ENCODE measurements around the gene ING2.
"Not testable (repeated sequence)": the region's sequence is repeated elsewhere in the genome, so short reads cannot be mapped to it uniquely, and the experiment has no call there.

Gene ING2, protein sequence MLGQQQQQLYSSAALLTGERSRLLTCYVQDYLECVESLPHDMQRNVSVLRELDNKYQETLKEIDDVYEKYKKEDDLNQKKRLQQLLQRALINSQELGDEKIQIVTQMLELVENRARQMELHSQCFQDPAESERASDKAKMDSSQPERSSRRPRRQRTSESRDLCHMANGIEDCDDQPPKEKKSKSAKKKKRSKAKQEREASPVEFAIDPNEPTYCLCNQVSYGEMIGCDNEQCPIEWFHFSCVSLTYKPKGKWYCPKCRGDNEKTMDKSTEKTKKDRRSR

DNA sequence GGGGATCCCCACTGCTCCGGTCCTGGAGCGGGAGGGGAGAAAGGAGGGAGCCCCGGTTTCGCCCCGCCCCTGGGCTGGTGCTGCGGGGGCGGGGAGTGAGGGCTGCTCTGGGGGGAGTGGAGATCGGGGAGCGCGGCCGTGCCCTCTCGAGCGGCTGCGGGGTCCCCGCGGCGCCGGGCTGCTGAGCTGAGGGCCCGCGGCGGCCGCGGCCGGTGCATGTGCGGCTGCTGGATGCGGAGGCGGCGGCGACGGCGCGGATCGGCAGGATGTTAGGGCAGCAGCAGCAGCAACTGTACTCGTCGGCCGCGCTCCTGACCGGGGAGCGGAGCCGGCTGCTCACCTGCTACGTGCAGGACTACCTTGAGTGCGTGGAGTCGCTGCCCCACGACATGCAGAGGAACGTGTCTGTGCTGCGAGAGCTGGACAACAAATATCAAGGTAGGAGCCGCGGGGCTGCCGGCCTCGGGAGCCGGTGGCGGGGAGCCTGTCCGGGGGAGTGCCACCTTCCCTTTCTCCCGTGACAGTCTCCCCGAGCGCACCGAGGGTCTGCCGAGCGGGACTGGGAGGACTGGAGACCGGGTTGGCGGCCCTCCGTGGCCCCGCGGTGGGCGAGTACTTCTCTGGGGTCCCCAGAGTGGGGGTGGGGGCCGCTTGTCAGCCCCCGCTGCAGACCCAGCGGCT is at the start of gene ING2:
TSS of gene ING2 (plus strand) at position 129 of the 681 bp plus-strand sequence. CDS start at position 267, 138 bp downstream.
- H3K4me1 Mint-ChIP-seq, result peaks cover 5 to 18% of the 10 kb centered on the region in 2 donors
- no peaks in the 10 kb centered on the region for H3K27me3 Mint-ChIP-seq
- peaks cover under 1 to 1% of the 10 kb centered on the region in 2 donors for H3K36me3 Mint-ChIP-seq
- H3K27ac Mint-ChIP-seq, result peak within 1 kb of the TSS; percentile 98
- ATAC-seq (replicated peaks) (peak; percentile 50 to 57), DNase-seq (no peak)
- no peaks in the 10 kb centered on the region for H3K9me3 Mint-ChIP-seq
- peak within 1 kb of the TSS; percentile 91 to 98 for H3K4me3 Mint-ChIP-seq

DNA sequence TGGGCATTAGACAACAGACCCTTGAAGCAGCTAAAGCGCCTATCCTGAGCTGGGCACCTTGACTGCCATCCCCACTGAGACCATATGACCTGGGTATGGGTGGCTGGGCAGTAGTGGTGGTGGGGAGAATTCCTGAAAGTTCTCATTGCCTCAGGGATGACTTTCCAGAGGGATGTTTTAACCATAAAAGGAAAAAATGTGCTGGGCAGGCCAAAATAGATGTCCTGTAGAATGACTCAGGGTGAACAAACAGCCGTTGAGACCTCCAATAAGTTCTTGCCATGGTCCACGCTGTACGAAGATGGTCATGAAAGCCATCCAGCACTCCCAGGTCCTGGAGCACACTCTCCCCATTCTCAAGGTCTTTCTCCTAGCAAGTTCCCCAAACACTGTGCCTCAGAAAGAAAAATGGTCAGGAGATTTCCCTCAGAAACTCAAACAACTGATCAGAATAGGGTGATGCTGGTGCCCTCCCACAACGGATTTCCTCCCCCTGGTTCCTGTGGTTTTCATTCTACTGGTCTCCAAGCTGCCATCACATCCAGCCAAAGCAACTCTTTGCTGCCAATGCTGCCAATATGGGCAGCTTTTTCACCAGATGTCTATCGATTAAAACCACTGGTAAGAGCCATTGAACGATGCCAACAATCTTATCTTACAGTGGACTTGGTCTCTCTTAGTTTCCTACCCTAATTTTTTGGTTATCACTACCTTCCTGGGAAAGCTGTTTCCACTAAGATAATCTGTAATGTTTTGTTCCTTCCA is 49.2 kb upstream of the ING2 start:
- no peak overlapping the region for H3K27ac Mint-ChIP-seq
- no peak overlapping the region for H3K4me3 Mint-ChIP-seq
- H3K36me3 Mint-ChIP-seq, result peaks cover 4 to 16% of the 10 kb centered on the region in 2 donors
- H3K9me3 Mint-ChIP-seq, result no peaks in the 10 kb centered on the region
- ATAC-seq (replicated peaks) (no peak), DNase-seq (no peak)
- H3K4me1 Mint-ChIP-seq, result peaks cover 8 to 10% of the 10 kb centered on the region in 2 donors
- H3K27me3 Mint-ChIP-seq, result no peaks in the 10 kb centered on the region

DNA sequence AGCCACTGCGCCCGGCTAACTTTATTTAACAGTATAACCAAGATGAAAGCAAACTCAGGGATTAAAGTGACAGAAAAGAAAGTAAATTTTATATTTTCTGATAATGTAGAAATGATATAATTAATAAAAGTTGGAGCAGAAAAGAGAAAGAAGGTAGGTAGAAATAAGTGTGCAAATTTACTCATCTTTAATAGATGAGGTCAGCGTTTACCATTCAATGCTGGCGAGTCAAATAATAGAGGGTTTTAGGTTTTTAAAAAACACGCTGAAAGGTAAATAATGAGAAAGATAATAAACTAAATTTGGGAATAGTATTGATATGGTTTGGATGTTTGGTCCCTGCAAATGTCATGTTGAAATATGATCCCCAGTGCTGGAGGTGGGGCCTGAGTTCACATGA is 46.9 kb upstream of the ING2 start:
- Mint-ChIP-seq H3K9me3 (no peaks in the 10 kb centered on the region), H3K4me1 (peaks cover 8 to 10% of the 10 kb centered on the region in 2 donors), H3K4me3 (no peak overlapping the region), H3K36me3 (peaks cover 0 to 7% of the 10 kb centered on the region in 2 donors), H3K27me3 (no peaks in the 10 kb centered on the region), H3K27ac (no peak overlapping the region)
- DNase-seq (no peak), ATAC-seq (replicated peaks) (no peak)

DNA sequence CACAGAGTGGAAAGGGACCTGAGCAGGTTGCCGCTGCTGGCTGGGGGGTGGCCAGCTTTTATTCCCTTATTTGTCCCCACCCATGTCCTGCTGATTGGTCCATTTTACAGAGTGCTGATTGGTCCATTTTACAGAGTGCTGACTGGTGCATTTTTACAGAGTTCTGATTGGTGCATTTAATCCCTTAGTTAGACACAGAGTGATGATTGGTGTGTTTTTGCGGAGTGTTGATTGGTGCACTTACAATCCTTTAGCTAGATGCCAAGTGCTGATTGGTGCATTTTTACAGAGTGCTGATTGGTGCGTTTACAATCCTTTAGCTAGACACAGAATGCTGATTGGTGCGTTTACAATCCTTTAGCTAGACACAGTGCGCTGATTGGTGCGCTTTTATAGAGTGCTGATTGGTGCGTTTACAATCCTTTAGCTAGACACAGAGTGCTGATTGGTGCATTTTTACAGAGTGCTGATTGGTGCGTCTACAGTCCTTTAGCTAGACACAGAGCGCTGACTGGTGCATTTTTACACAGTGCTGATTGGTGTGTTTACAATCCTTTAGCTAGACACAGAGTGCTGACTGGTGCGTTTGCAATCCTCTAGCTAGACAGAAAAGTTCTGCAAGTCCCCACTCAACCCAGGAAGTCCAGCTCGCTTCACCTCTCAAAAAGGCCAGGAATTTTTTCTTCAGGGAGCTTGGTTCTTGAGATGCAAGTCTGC is 40.8 kb upstream of the ING2 start:
- not testable (repeated sequence) for H3K27ac Mint-ChIP-seq, H3K4me3 Mint-ChIP-seq
- peaks cover 12 to 15% of the 10 kb centered on the region in 2 donors for H3K36me3 Mint-ChIP-seq

DNA sequence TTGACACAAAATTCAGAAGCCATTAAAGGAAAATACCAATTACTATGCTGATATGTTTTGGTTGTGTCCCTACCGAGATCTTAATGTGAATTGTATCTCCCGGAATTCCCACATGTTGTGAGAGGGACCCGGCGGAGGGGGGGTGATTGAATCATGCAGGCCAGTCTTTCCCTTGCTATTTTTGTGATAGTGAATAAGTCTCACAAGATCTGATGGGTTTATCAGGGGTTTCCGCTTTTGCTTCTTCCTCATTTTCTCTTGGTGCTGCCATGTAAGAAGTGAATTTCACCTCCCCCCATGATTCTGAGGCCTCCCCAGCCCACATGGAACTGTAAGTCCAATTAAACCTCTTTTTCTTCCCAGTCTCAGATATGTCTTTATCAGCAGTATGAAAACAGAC is 39.0 kb upstream of the ING2 start:
- DNase-seq; H3K27me3 Mint-ChIP-seq; H3K4me3 Mint-ChIP-seq; H3K4me1 Mint-ChIP-seq; H3K27ac Mint-ChIP-seq; ATAC-seq (replicated peaks): not testable (repeated sequence)
- H3K36me3 Mint-ChIP-seq, result peaks cover 12 to 19% of the 10 kb centered on the region in 2 donors
- peaks cover 8 to 10% of the 10 kb centered on the region in 2 donors for H3K9me3 Mint-ChIP-seq

More for the DNA sequence above, 40.8 kb upstream of the ING2 start:
- not testable (repeated sequence) for ATAC-seq (replicated peaks); H3K27me3 Mint-ChIP-seq; H3K9me3 Mint-ChIP-seq; H3K4me1 Mint-ChIP-seq; DNase-seq

DNA sequence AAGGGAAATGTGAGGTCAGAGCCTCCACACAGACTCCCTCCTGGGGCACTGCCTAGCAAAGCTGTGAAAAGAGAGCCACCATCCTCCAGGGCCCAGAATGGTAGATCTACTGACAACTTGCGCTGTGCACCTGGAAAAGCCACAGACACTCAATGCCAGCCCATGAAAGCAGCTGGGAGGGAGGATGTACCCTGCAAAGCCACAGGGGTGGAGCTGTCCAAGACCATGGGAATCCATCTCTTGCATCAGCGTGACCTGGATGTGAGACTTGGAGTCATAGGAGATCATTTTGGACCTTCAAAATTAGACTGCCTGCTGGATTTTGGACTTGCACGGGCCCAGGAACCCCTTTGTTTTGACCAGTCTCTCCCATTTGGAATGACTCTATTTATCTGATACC is 37.6 kb upstream of the ING2 start:
- Mint-ChIP-seq H3K27ac (no peak overlapping the region), H3K36me3 (peaks cover 12 to 19% of the 10 kb centered on the region in 2 donors), H3K4me1 (peaks cover 6 to 9% of the 10 kb centered on the region in 2 donors), H3K9me3 (peaks cover 8 to 10% of the 10 kb centered on the region in 2 donors), H3K4me3 (no peak overlapping the region), H3K27me3 (no peaks in the 10 kb centered on the region)
- DNase-seq, result no peak
- ATAC-seq (replicated peaks), result no peak

DNA sequence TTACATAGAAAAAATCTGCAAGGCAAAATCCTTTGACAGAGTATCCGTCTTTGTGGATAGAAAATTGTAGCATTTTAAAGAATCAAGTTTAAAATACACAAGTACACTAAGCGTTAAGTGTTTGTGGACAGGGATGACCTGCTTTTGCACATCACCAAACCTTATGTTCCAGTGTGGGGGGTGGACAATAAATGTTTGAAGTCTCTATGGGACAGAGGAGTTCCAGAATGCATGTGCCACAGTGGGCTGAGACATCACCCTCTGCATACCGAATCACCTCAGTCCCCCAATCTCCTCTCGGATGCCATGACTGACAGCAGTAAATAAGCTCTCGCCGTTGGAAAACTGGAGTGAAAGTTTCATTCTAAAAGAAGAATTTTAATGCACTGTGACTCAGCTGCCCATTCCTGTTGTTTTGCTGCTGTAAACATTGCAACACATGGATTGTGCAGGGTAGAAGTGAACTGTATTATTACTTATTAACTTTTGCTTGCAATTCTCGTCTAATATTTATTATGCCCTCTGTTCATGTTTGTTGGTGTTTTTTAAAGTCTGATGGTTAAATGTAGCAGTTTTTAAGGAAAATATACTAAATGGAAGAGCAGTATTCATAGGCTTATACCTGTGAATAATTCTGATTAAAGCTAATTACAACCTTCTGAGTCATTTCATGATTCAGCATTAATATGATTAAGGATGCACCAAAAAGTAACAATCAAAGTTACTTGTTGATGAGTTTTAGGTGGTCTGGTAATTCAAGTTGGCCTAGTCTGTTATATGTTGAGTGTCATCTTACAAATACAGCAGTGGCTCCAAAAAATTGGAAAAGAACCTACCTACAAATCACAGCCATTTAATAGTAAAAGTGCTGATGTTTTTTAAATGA is 36.4 kb upstream of the ING2 start:
- no peak for ATAC-seq (replicated peaks)

DNA sequence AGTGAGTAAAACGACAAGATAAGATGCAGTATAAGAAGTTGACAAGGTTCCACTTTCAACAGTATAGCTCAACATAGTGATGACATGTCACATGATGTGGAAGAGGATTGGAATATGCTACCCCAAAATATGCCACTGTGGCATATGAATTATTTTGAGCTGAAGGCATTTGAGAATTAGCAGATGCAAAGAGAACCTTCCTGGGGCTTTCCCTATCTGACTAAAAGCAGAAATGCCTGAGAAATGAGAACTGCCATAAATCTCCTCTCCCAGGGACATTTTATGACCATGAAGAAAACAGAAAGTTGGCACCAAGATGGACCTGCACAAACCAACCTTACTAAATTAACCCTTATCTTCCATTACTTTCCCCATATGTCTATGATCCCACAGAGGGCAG is 35.6 kb upstream of the ING2 start:
- peak; percentile 54 to 65 for ATAC-seq (replicated peaks)
- peaks cover 10 to 15% of the 10 kb centered on the region in 2 donors for H3K36me3 Mint-ChIP-seq
- no peak for DNase-seq
- no peaks in the 10 kb centered on the region for H3K27me3 Mint-ChIP-seq
- H3K4me1 Mint-ChIP-seq, result peaks cover 6 to 9% of the 10 kb centered on the region in 2 donors
- no peak overlapping the region for H3K4me3 Mint-ChIP-seq
- peaks cover 5 to 8% of the 10 kb centered on the region in 2 donors for H3K9me3 Mint-ChIP-seq
- no peak overlapping the region for H3K27ac Mint-ChIP-seq

More for the DNA sequence above, 36.4 kb upstream of the ING2 start:
- Mint-ChIP-seq H3K4me1 (peaks cover 6 to 9% of the 10 kb centered on the region in 2 donors), H3K9me3 (peaks cover 8 to 10% of the 10 kb centered on the region in 2 donors), H3K4me3 (no peak overlapping the region), H3K27me3 (no peaks in the 10 kb centered on the region), H3K36me3 (peaks cover 12 to 19% of the 10 kb centered on the region in 2 donors), H3K27ac (no peak overlapping the region)
- DNase-seq, result no peak

DNA sequence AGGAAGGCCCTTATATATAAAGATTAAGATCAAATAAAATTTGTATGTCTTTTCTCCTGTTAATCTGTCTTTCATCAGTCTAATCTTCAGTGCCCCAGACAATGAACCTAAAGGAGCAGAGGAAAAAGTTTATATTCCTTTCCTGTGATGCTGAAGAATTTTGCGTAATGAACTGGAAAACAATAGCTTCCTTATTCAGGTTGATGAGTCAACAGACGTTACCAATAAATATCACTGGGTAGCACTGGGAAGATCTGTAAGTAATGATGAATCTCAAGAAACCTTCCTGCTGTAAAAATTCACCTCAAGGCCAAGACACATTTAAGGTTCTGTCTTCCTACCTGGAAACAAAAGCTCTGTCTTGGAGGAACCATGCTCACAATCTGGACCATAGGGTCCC is 34.9 kb upstream of the ING2 start:
- peaks cover 6 to 9% of the 10 kb centered on the region in 2 donors for H3K4me1 Mint-ChIP-seq
- H3K27ac Mint-ChIP-seq, result no peak overlapping the region
- ATAC-seq (replicated peaks), result no peak
- peaks cover 10 to 15% of the 10 kb centered on the region in 2 donors for H3K36me3 Mint-ChIP-seq
- H3K27me3 Mint-ChIP-seq, result no peaks in the 10 kb centered on the region
- no peak overlapping the region for H3K4me3 Mint-ChIP-seq
- H3K9me3 Mint-ChIP-seq, result peaks cover 5 to 8% of the 10 kb centered on the region in 2 donors
- no peak for DNase-seq

DNA sequence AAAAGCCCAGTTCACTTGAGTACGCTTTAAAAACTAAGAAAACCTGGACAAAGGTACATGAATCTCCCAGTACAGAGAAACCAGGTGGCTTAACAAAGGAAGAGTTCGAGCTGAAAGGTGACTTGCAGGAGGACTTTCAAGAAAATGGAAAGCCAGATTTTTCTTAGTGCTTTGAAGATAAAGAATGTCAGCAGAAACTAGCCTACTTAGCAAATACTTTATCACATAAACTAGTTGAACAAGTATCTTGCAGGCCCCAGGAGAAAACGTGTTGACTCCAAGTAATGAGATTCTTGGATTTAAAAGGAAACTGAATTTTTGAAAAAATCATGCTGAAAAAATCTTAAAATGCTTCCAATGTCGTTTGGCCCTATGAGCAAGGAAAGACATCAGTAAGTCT is 34.0 kb upstream of the ING2 start:
- ATAC-seq (replicated peaks), result no peak

DNA sequence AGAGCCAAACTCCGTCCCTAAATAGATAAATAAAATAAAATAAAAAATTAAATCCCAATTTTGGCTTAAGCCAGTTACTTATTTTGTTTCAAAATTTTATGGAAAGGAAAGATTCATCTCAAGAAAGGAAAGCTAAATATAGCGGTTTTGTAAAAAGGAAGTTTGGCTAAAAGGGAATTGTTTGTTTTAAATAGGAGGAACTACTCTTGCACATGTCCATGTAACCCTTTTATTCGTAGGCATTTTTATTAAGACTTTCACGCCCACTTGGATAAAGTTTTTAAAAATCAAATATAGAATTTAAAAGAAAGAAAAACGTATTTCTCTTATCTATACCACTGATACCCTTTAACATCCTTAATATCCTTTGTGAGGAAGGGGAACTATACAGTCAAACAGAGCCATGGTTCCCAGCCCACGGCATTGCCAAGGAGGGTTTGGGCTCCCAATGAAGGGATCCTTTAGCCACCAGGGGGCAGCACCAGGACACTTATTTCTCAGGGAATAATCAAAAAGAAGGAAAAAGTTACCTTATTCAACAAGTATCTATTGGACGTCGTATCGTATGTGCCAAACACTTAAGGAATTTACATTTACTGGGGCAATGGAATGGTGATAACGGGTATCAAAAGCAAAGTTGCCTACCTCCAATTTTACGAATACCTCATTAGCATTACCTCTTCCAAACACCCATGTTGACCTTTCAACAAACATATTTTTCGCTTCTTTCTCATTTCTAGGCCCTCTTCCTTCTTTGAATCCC is 32.7 kb upstream of the ING2 start:
- peaks cover 5 to 8% of the 10 kb centered on the region in 2 donors for H3K9me3 Mint-ChIP-seq
- no peak overlapping the region for H3K27ac Mint-ChIP-seq
- H3K4me1 Mint-ChIP-seq, result peaks cover 6 to 9% of the 10 kb centered on the region in 2 donors
- ATAC-seq (replicated peaks), result peak; percentile 75 to 85
- DNase-seq, result peak; percentile 32
- peaks cover 10 to 15% of the 10 kb centered on the region in 2 donors for H3K36me3 Mint-ChIP-seq
- no peak overlapping the region for H3K4me3 Mint-ChIP-seq
- H3K27me3 Mint-ChIP-seq, result no peaks in the 10 kb centered on the region

More for the DNA sequence above, 34.0 kb upstream of the ING2 start:
- peaks cover 6 to 9% of the 10 kb centered on the region in 2 donors for H3K4me1 Mint-ChIP-seq
- no peaks in the 10 kb centered on the region for H3K27me3 Mint-ChIP-seq
- no peak overlapping the region for H3K4me3 Mint-ChIP-seq
- no peak for DNase-seq
- H3K9me3 Mint-ChIP-seq, result peaks cover 5 to 8% of the 10 kb centered on the region in 2 donors
- H3K27ac Mint-ChIP-seq, result no peak overlapping the region
- peaks cover 10 to 15% of the 10 kb centered on the region in 2 donors for H3K36me3 Mint-ChIP-seq

DNA sequence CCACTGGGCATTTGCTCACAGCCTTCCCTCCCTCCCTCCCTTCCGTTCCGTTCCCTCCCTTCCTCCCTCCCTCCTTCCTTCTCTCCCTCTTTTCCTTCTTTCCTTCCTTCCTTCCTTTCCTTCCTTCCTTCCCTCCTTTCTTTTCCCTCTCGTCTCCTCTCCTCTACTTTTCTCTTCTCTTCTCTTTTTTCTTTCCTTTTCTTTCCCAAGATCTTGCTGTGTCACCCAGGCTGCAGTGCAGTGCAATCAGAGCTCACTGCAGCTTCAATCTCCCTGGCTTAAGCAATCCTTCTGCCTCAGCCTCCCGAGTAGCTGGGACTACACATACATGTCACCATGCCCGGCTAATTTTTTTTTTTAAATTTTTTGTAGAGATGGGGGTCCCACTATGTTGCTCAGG is 26.7 kb upstream of the ING2 start:
- Mint-ChIP-seq H3K27ac (no peak overlapping the region), H3K36me3 (no peaks in the 10 kb centered on the region), H3K4me3 (no peak overlapping the region), H3K4me1 (no peaks in the 10 kb centered on the region), H3K9me3 (no peaks in the 10 kb centered on the region), H3K27me3 (peaks cover 0 to 4% of the 10 kb centered on the region in 2 donors)
- no peak for ATAC-seq (replicated peaks)
- DNase-seq, result no peak

Data from stimulated activated naive B cell treated with anti-CD40 and anti-IgM and Interleukin-4, amounts not matched to agents 10 μg/mL and 1 μg/mL and 100 μg/mL, for 72 hours (primary cell).